Left ventricle myocardium inferior (tissue), 1 donor: Measurements from ENCODE around the gene MPP2. TPM values are rescaled to one million over a fixed set of nuclear protein-coding genes. Genes with fewer than 3 reads are reported as not detected.

Experiments
- DNase-seq: peaks from one replicate; pipeline ENCODE4 v3.0.0-alpha.2; 2020
- H3K27ac ChIP-seq: fragments of 200-600 bp; replicated peaks from 2 replicates; pipeline ENCODE4 v1.8.0; 2021
- H3K27me3 ChIP-seq: fragments of 200-600 bp; 2 replicates; pipeline ENCODE4 v1.8.0; 2021; ENCODE audit warnings: low read depth
- H3K36me3 ChIP-seq: fragments of 200-600 bp; 2 replicates; pipeline ENCODE4 v1.8.0; 2021
- H3K4me1 ChIP-seq: fragments of 200-600 bp; 2 replicates; pipeline ENCODE4 v1.8.0; 2021
- H3K4me3 ChIP-seq: fragments of 200-600 bp; 2 replicates; pipeline ENCODE4 v1.8.0; 2021; ENCODE audit warnings: mild to moderate bottlenecking, moderate library complexity
- H3K9me3 ChIP-seq: fragments of 200-600 bp; replicated peaks from 2 replicates; pipeline ENCODE4 v1.8.0; 2021
- CTCF ChIP-seq: fragments of 200-600 bp; IDR thresholded peaks from 2 replicates; pipeline ENCODE4 v1.8.0; 2021; ENCODE audit warnings: antibody characterized with exemption, mild to moderate bottlenecking, borderline replicate concordance
- intact Hi-C: fragments of 100-400 bp; cut with micrococcal nuclease; formaldehyde crosslinking; loops from one replicate; pipeline ENCODE4 v1.11.0; 2022
- total RNA-seq: library from RNA; stranded (reverse); fragmentation: NEBNext Ultra II Directional; extraction: Animal tissue kit (Norgen Biotek cat#: 25700); gene quantifications from one replicate; pipeline ENCODE4 v1.2.1, GENCODE V29; 2021
- donor health status: DM: no; HTN: yes; CAD: no; lungs with severe emphysema.

Gene MPP2
- total RNA-seq, 1 donor from 2014 or later, result 12.1 TPM

- no peak for TF ChIP-seq CTCF
Observed at GRCh38 chr17:43891851-43892646, 15.3 kb downstream of the MPP2 start.

DNA sequence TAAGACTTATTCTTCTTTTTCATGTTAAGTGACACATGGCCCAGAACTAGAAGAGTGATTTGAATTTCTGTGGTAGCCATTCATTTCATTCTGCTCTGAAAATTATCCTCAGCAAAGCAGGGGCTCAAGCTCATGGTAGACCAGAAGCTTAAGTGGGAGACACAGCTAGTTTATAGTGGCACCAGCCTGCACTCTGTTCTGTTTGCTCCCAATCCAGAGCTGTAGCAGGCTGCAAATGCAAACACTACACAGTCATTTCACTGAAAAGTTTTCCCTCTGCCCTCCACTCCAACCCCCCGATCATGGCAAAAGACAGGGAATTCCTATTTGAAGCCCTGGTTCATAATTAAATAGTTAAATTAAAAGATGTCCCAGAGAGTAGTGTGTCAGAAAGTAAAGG, 17.1 kb downstream of the MPP2 start:
- TF ChIP-seq CTCF, result no peak
- H3K9me3 ChIP-seq, result no peaks in the 10 kb centered on the region
- no peaks in the 10 kb centered on the region for H3K27me3 ChIP-seq
- H3K4me1 ChIP-seq, result no peaks in the 10 kb centered on the region
- H3K36me3 ChIP-seq, result no peaks in the 10 kb centered on the region
- H3K4me3 ChIP-seq, result no peak overlapping the region
- no peak for DNase-seq
- intact Hi-C loops, result no loop called here
- H3K27ac ChIP-seq, result no peak overlapping the region

More at GRCh38 chr17:43891851-43892646, 15.3 kb downstream of the MPP2 start:
- intact Hi-C loops, result no loop called here
- no peak for DNase-seq
- H3K36me3 ChIP-seq, result no peaks in the 10 kb centered on the region
- no peak overlapping the region for H3K27ac ChIP-seq
- H3K4me3 ChIP-seq, result no peak overlapping the region
- H3K9me3 ChIP-seq, result no peaks in the 10 kb centered on the region
- H3K27me3 ChIP-seq, result no peaks in the 10 kb centered on the region
- H3K4me1 ChIP-seq, result no peaks in the 10 kb centered on the region

GRCh38 chr17:43888548-43888947, 18.8 kb downstream of the MPP2 start:
- no peaks in the 10 kb centered on the region for H3K27me3 ChIP-seq
- no peak overlapping the region for H3K4me3 ChIP-seq
- no peak overlapping the region for H3K27ac ChIP-seq
- intact Hi-C loops, result no loop called here
- no peak for TF ChIP-seq CTCF
- no peaks in the 10 kb centered on the region for H3K36me3 ChIP-seq
- no peaks in the 10 kb centered on the region for H3K9me3 ChIP-seq
- no peak for DNase-seq
- no peaks in the 10 kb centered on the region for H3K4me1 ChIP-seq

- Histone ChIP-seq H3K4me1 (peaks cover 10% of the 10 kb centered on the region), H3K27me3 (no peaks in the 10 kb centered on the region), H3K4me3 (no peak overlapping the region), H3K36me3 (peaks cover 19% of the 10 kb centered on the region), H3K27ac (no peak overlapping the region), H3K9me3 (no peaks in the 10 kb centered on the region)
- DNase-seq, result no peak
- intact Hi-C loops, result no loop called here
- no peak for TF ChIP-seq CTCF
Observed at GRCh38 chr17:43882761-43883415, 24.4 kb downstream of the MPP2 start.

GRCh38 chr17:43881758-43882505, 25.4 kb downstream of the MPP2 start:
- DNase-seq, result no peak
- intact Hi-C loops, result no loop called here

More at GRCh38 chr17:43881758-43882505, 25.4 kb downstream of the MPP2 start:
- Histone ChIP-seq H3K4me3 (no peak overlapping the region), H3K27ac (no peak overlapping the region), H3K27me3 (no peaks in the 10 kb centered on the region), H3K9me3 (no peaks in the 10 kb centered on the region), H3K36me3 (peaks cover 19% of the 10 kb centered on the region), H3K4me1 (peaks cover 18% of the 10 kb centered on the region)
- no peak for TF ChIP-seq CTCF
